ENCODE measurements around the gene LMNTD2. TPM values are rescaled to one million over a fixed set of nuclear protein-coding genes. Genes with fewer than 3 reads are reported as not detected.
"Not testable (repeated sequence)": the region's sequence is repeated elsewhere in the genome, so short reads cannot be mapped to it uniquely, and the experiment has no call there.

Gene LMNTD2
- total and polyA plus RNA-seq, 5 experiments from 2014 or later = 0.96 to 7.2 (median 1.9) TPM

GRCh38 chr11:528815-529727, 31.5 kb downstream of the LMNTD2 start:
- DNase-seq = no peak

GRCh38 chr11:528166-528814, 32.2 kb downstream of the LMNTD2 start:
- H3K4me3 Mint-ChIP-seq = no peak overlapping the region
- POLR2A ChIA-PET = interaction anchor here (0.5 to 1.1 kb wide), 4 partner anchors 12 to 238 kb away, joined by 3 to 4 read pairs (median 3); partner anchors contain the start of gene IRF7
- peaks cover 0 to 13% (median 0%) of the 10 kb centered on the region in 3 donors for H3K36me3 Mint-ChIP-seq
- H3K27ac Mint-ChIP-seq = no peak overlapping the region
- H3K27me3 Mint-ChIP-seq = peaks cover 0 to 2% (median 0%) of the 10 kb centered on the region in 5 donors
- no peak for DNase-seq
- H3K4me1 Mint-ChIP-seq = peaks cover 0 to 2% (median 0%) of the 10 kb centered on the region in 4 donors
- H3K9me3 Mint-ChIP-seq = no peaks in the 10 kb centered on the region
- ATAC-seq = no peak

More at GRCh38 chr11:528815-529727, 31.5 kb downstream of the LMNTD2 start:
- Mint-ChIP-seq H3K27me3 (peaks cover 0 to 2% (median 0%) of the 10 kb centered on the region in 5 donors), H3K4me3 (no peak overlapping the region), H3K4me1 (peaks cover 0 to 4% (median under 1%) of the 10 kb centered on the region in 4 donors), H3K36me3 (peaks cover 0 to 13% (median 0%) of the 10 kb centered on the region in 3 donors), H3K27ac (peak overlapping the region in 1 of 10 donors; percentile 52), H3K9me3 (no peaks in the 10 kb centered on the region)
- POLR2A ChIA-PET = interaction anchor here (1.1 kb wide), 1 partner anchor 11 kb away, joined by 3 read pairs; no protein-coding TSS in a partner anchor
- no peak for ATAC-seq

- no peak for ATAC-seq
- Mint-ChIP-seq H3K27me3 (peaks cover 0 to 2% (median 0%) of the 10 kb centered on the region in 5 donors), H3K4me1 (peaks cover 0 to 2% (median 0%) of the 10 kb centered on the region in 4 donors), H3K4me3 (no peak overlapping the region), H3K27ac (no peak overlapping the region), H3K9me3 (no peaks in the 10 kb centered on the region), H3K36me3 (peaks cover 0 to 3% (median 0%) of the 10 kb centered on the region in 3 donors)
- no peak for DNase-seq
- POLR2A ChIA-PET = interaction anchor here (0.7 kb wide), 1 partner anchor 9 kb away, joined by 3 read pairs; the partner anchor contains the start of gene HRAS
Observed at GRCh38 chr11:526192-526591, 34.3 kb downstream of the LMNTD2 start.

- Mint-ChIP-seq H3K27ac (no peak overlapping the region), H3K4me3 (no peak overlapping the region), H3K36me3 (peaks cover 0 to 5% (median 0%) of the 10 kb centered on the region in 3 donors), H3K9me3 (peaks cover 0 to 7% (median 0%) of the 10 kb centered on the region in 9 donors), H3K4me1 (peaks cover 4 to 12% (median 6%) of the 10 kb centered on the region in 4 donors), H3K27me3 (peaks cover 0 to 2% (median 0%) of the 10 kb centered on the region in 5 donors)
- POLR2A ChIA-PET = no interaction called here
- DNase-seq (no peak), ATAC-seq (no peak)
Observed at GRCh38 chr11:521177-521688, 39.3 kb downstream of the LMNTD2 start.

GRCh38 chr11:520428-521176, 39.9 kb downstream of the LMNTD2 start:
- Mint-ChIP-seq H3K27ac (no peak overlapping the region), H3K4me1 (peaks cover 4 to 12% (median 6%) of the 10 kb centered on the region in 4 donors), H3K9me3 (peaks cover 0 to 7% (median 0%) of the 10 kb centered on the region in 9 donors), H3K27me3 (peaks cover 0 to 1% (median 0%) of the 10 kb centered on the region in 5 donors), H3K36me3 (peaks cover 0 to 5% (median 0%) of the 10 kb centered on the region in 3 donors), H3K4me3 (no peak overlapping the region)
- ATAC-seq (no peak), DNase-seq (peak in 1 of 10 donors; percentile 37)
- POLR2A ChIA-PET = no interaction called here

- Mint-ChIP-seq H3K4me1 (peaks cover 2 to 12% (median 6%) of the 10 kb centered on the region in 4 donors), H3K4me3 (peak overlapping the region; percentile 75 to 93 (median 86)), H3K9me3 (peaks cover 0 to 7% (median 0%) of the 10 kb centered on the region in 9 donors), H3K36me3 (peaks cover 0 to 5% (median 5%) of the 10 kb centered on the region in 3 donors), H3K27me3 (no peaks in the 10 kb centered on the region), H3K27ac (peak overlapping the region in 7 of 10 donors; percentile 67 to 90 (median 83))
- POLR2A ChIA-PET = interaction anchor here (0.6 to 1.8 kb wide), 9 partner anchors 9 to 229 kb away, joined by 3 to 9 read pairs (median 3); partner anchors contain the start of gene RNH1
- ATAC-seq (peak; percentile 89 to 92), DNase-seq (peak; percentile 80 to 96 (median 88))
Observed at GRCh38 chr11:518463-519202, 41.9 kb downstream of the LMNTD2 start.

- peaks cover 2 to 12% (median 7%) of the 10 kb centered on the region in 4 donors for H3K4me1 Mint-ChIP-seq
- ATAC-seq, H3K9me3 Mint-ChIP-seq, H3K4me3 Mint-ChIP-seq, POLR2A ChIA-PET, H3K27me3 Mint-ChIP-seq, DNase-seq: not testable (repeated sequence)
- peak overlapping the region in 1 of 10 donors; percentile 56 for H3K27ac Mint-ChIP-seq
- H3K36me3 Mint-ChIP-seq = peaks cover 0 to 10% (median 5%) of the 10 kb centered on the region in 3 donors
Observed at GRCh38 chr11:516918-517685, 43.4 kb downstream of the LMNTD2 start.

- Mint-ChIP-seq H3K4me3 (no peak overlapping the region), H3K9me3 (peaks cover 0 to 7% (median 0%) of the 10 kb centered on the region in 9 donors), H3K4me1 (peaks cover 2 to 12% (median 7%) of the 10 kb centered on the region in 4 donors), H3K27me3 (no peaks in the 10 kb centered on the region), H3K36me3 (peaks cover 0 to 14% (median 5%) of the 10 kb centered on the region in 3 donors), H3K27ac (peak overlapping the region in 3 of 10 donors; percentile 31 to 54 (median 42))
- ATAC-seq (no peak), DNase-seq (no peak)
- POLR2A ChIA-PET = interaction anchor here (0.6 kb wide), 1 partner anchor 237 kb away, joined by 4 read pairs; no protein-coding TSS in a partner anchor
Observed at GRCh38 chr11:516400-516799, 44.1 kb downstream of the LMNTD2 start.

GRCh38 chr11:515131-515530, 45.4 kb downstream of the LMNTD2 start:
- DNase-seq = no peak
- ATAC-seq = no peak
- no peak overlapping the region for H3K4me3 Mint-ChIP-seq
- H3K9me3 Mint-ChIP-seq = peaks cover 0 to 7% (median 0%) of the 10 kb centered on the region in 9 donors
- POLR2A ChIA-PET = interaction anchor here (1.6 kb wide), 1 partner anchor 21 kb away, joined by 4 read pairs; the partner anchor contains the start of gene HRAS
- no peaks in the 10 kb centered on the region for H3K27me3 Mint-ChIP-seq
- H3K36me3 Mint-ChIP-seq = peaks cover 0 to 20% (median 5%) of the 10 kb centered on the region in 3 donors
- H3K27ac Mint-ChIP-seq = peak overlapping the region in 4 of 10 donors; percentile 10 to 33 (median 28)
- peaks cover 2 to 9% (median 5%) of the 10 kb centered on the region in 4 donors for H3K4me1 Mint-ChIP-seq

GRCh38 chr11:514606-515005, 45.9 kb downstream of the LMNTD2 start:
- H3K27ac Mint-ChIP-seq = peak overlapping the region in 3 of 10 donors; percentile 24 to 54 (median 31)
- H3K9me3 Mint-ChIP-seq = peaks cover 0 to 7% (median 0%) of the 10 kb centered on the region in 9 donors
- ATAC-seq = no peak
- POLR2A ChIA-PET = interaction anchor here (1.6 kb wide), 1 partner anchor 21 kb away, joined by 4 read pairs; the partner anchor contains the start of gene HRAS
- H3K27me3 Mint-ChIP-seq = no peaks in the 10 kb centered on the region
- peaks cover 2 to 9% (median 5%) of the 10 kb centered on the region in 4 donors for H3K4me1 Mint-ChIP-seq
- H3K36me3 Mint-ChIP-seq = peaks cover 0 to 25% (median 5%) of the 10 kb centered on the region in 3 donors
- no peak for DNase-seq
- H3K4me3 Mint-ChIP-seq = no peak overlapping the region
